Measurements from ENCODE around the gene ARHGEF1.

GRCh38 chr19:41947091-41947490 lies 64.1 kb downstream of the ARHGEF1 start:
- TF ChIP-seq EZH2 (IDR thresholded peaks at IDR 0.05; ENCODE audit: borderline replicate concordance, low read depth, low read length, severe bottlenecking) = no peak
- no peak for TF ChIP-seq CTCF (IDR thresholded peaks at IDR 0.05; ENCODE audit: borderline replicate concordance, extremely low read depth, low read length, poor library complexity, severe bottlenecking)
